ENCODE results near the gene C3. TPM values are rescaled to one million over a fixed set of nuclear protein-coding genes. Genes with fewer than 3 reads are reported as not detected.
"Not testable (repeated sequence)": the region's sequence is repeated elsewhere in the genome, so short reads cannot be mapped to it uniquely, and the experiment has no call there.

Gene C3
- total and polyA plus RNA-seq, 2 donors, result 46.1 to 311 TPM

- no peak for DNase-seq (ENCODE audit: low read depth in 6 of 9, low spot score in 9 of 9)
- peaks cover 2 to 43% of the 10 kb centered on the region in 2 donors for H3K27me3 ChIP-seq (ENCODE audit: control insufficient read depth in 2 of 2, insufficient read depth in 1 of 2, low read length in 1 of 2)
- H3K4me3 ChIP-seq (ENCODE audit: low read length in 2 of 2), result no peak overlapping the region
- no peaks in the 10 kb centered on the region for H3K4me1 ChIP-seq (ENCODE audit: control insufficient read depth in 2 of 2, insufficient read depth in 2 of 2, low read length in 2 of 2)
- H3K36me3 ChIP-seq (ENCODE audit: control insufficient read depth in 2 of 2, insufficient read depth in 2 of 2, low read length in 1 of 2), result no peaks in the 10 kb centered on the region
- no peak overlapping the region for H3K27ac ChIP-seq (ENCODE audit: low read depth in 1 of 2, low read length in 1 of 2)
- 96% methylated on average over 20 of the region's 20 CpGs for WGBS
- H3K9me3 ChIP-seq (ENCODE audit: control insufficient read depth in 2 of 2, insufficient read depth in 1 of 2, low read length in 1 of 2), result peaks cover 0 to 3% of the 10 kb centered on the region in 2 donors
Observed at GRCh38 chr19:6712692-6713670, 7.5 kb downstream of the C3 start.

- Histone ChIP-seq H3K36me3 (ENCODE audit: control insufficient read depth in 2 of 2, insufficient read depth in 2 of 2, low read length in 1 of 2) (no peaks in the 10 kb centered on the region), H3K4me1 (ENCODE audit: control insufficient read depth in 2 of 2, insufficient read depth in 2 of 2, low read length in 2 of 2) (no peaks in the 10 kb centered on the region), H3K27ac (ENCODE audit: low read depth in 1 of 2, low read length in 1 of 2) (no peak overlapping the region), H3K27me3 (ENCODE audit: control insufficient read depth in 2 of 2, insufficient read depth in 1 of 2, low read length in 1 of 2) (peaks cover 2 to 48% of the 10 kb centered on the region in 2 donors), H3K4me3 (ENCODE audit: low read length in 2 of 2) (no peak overlapping the region), H3K9me3 (ENCODE audit: control insufficient read depth in 2 of 2, insufficient read depth in 1 of 2, low read length in 1 of 2) (no peaks in the 10 kb centered on the region)
- 97% methylated on average over 16 of the region's 16 CpGs for WGBS
- no peak for DNase-seq (ENCODE audit: low read depth in 6 of 9, low spot score in 9 of 9)
Observed at GRCh38 chr19:6712231-6712630, 8.2 kb downstream of the C3 start.

DNA sequence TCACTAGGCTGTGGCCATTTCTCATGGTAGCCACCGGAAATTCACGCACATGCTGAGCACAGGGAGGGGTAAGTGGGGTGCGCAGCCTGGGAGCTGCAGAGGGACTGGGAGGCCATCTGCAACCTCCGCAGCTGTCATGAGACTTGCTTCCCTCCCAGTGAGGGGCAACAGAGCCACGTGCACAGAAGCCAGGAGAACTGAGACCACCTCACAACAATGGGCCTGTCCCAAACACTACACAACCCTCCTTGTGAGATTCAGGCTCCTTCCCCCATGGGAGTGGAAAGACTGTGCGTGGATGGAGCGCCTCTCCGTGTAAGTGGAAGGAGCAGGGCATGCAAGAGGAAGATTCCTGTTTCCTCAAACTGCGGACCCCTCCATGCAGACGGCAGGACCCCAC, 8.8 kb downstream of the C3 start:
- Histone ChIP-seq H3K36me3 (ENCODE audit: control insufficient read depth in 2 of 2, insufficient read depth in 2 of 2, low read length in 1 of 2) (no peaks in the 10 kb centered on the region), H3K27me3 (ENCODE audit: control insufficient read depth in 2 of 2, insufficient read depth in 1 of 2, low read length in 1 of 2) (peaks cover 2 to 47% of the 10 kb centered on the region in 2 donors), H3K27ac (ENCODE audit: low read depth in 1 of 2, low read length in 1 of 2) (no peak overlapping the region), H3K4me3 (ENCODE audit: low read length in 2 of 2) (no peak overlapping the region), H3K4me1 (ENCODE audit: control insufficient read depth in 2 of 2, insufficient read depth in 2 of 2, low read length in 2 of 2) (no peaks in the 10 kb centered on the region), H3K9me3 (ENCODE audit: control insufficient read depth in 2 of 2, insufficient read depth in 1 of 2, low read length in 1 of 2) (no peaks in the 10 kb centered on the region)
- DNase-seq (ENCODE audit: low read depth in 6 of 9, low spot score in 9 of 9), result no peak
- 87% methylated on average over 10 of the region's 10 CpGs for WGBS

- WGBS, result 59% methylated on average over 9 of the region's 9 CpGs
- Histone ChIP-seq H3K4me3 (ENCODE audit: low read length in 2 of 2) (no peak overlapping the region), H3K4me1 (ENCODE audit: control insufficient read depth in 2 of 2, insufficient read depth in 2 of 2, low read length in 2 of 2) (no peaks in the 10 kb centered on the region), H3K36me3 (ENCODE audit: control insufficient read depth in 2 of 2, insufficient read depth in 2 of 2, low read length in 1 of 2) (no peaks in the 10 kb centered on the region), H3K9me3 (ENCODE audit: control insufficient read depth in 2 of 2, insufficient read depth in 1 of 2, low read length in 1 of 2) (no peaks in the 10 kb centered on the region), H3K27me3 (ENCODE audit: control insufficient read depth in 2 of 2, insufficient read depth in 1 of 2, low read length in 1 of 2) (peaks cover 2 to 48% of the 10 kb centered on the region in 2 donors), H3K27ac (ENCODE audit: low read depth in 1 of 2, low read length in 1 of 2) (no peak overlapping the region)
- no peak for DNase-seq (ENCODE audit: low read depth in 6 of 9, low spot score in 9 of 9)
Observed at GRCh38 chr19:6711078-6711361, 9.4 kb downstream of the C3 start.

DNA sequence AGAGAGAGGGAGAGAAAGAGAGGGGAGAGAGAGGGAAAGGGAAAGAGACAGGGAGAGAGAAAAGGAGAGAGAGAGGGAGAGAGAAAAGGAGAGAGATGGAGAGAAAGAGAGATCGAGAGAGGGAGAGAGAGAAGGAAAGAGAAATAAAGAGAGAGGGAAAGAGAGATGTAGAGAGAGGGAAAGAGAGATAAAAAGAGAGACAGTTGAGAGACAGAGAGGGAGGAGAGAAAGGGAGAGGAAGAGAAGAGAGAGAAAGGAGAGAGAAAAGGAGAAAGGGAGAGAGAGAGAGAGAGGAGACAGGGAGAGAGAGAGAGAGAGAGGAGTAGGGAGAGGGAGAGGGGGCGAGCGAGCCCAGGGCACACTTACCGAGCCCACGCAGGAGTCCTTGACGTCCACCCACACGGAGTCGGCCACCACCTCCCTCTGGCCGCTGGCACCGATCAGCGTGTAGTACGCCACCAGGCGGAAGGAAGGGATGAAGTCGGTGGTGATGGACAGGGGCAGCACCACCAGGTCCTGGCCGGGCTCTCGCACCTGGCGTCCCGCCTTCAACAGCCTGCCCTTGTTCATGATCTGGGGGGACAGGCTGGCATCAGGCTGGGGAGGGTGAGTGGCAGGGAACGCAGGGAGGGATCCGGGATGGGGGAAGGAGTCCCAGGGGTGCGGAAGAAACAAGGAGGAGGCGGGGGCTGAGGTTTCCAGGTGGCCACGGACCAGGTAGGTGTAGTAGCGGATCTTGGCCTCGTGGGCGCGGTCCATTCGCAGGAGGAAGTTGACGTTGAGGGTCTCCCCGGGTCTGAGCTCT, 10.0 kb downstream of the C3 start:
- no peak for DNase-seq (ENCODE audit: low read depth in 6 of 9, low spot score in 9 of 9)
- Histone ChIP-seq H3K27ac (ENCODE audit: low read depth in 1 of 2, low read length in 1 of 2) (no peak overlapping the region), H3K9me3 (ENCODE audit: control insufficient read depth in 2 of 2, insufficient read depth in 1 of 2, low read length in 1 of 2) (no peaks in the 10 kb centered on the region), H3K36me3 (ENCODE audit: control insufficient read depth in 2 of 2, insufficient read depth in 2 of 2, low read length in 1 of 2) (no peaks in the 10 kb centered on the region), H3K27me3 (ENCODE audit: control insufficient read depth in 2 of 2, insufficient read depth in 1 of 2, low read length in 1 of 2) (peaks cover 2 to 48% of the 10 kb centered on the region in 2 donors), H3K4me1 (ENCODE audit: control insufficient read depth in 2 of 2, insufficient read depth in 2 of 2, low read length in 2 of 2) (no peaks in the 10 kb centered on the region), H3K4me3 (ENCODE audit: low read length in 2 of 2) (no peak overlapping the region)
- WGBS, result 26% methylated on average over 30 of the region's 30 CpGs

DNA sequence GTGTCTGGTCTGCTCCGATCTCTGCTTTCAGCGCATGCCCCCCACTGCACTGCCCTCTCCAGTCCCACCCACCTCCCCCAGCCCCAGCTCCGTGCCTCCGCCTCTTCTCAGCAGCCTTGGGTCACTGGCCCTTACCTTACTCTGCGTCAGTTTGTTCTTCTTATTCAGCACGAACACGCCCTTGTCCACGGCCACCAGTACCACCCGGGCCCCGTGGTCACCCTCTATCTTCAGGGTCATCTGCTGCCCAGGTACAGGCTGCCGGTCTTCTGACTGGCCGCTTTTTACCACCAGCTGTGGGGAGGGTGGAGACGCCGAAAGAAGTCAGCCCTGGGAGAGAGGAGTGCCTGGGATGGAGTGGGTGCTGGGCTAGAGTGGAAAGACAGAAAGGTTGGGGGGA, 10.9 kb downstream of the C3 start:
- 52% methylated on average over 14 of the region's 14 CpGs for WGBS
- no peaks in the 10 kb centered on the region for H3K4me1 ChIP-seq (ENCODE audit: control insufficient read depth in 2 of 2, insufficient read depth in 2 of 2, low read length in 2 of 2)
- no peaks in the 10 kb centered on the region for H3K9me3 ChIP-seq (ENCODE audit: control insufficient read depth in 2 of 2, insufficient read depth in 1 of 2, low read length in 1 of 2)
- no peak overlapping the region for H3K4me3 ChIP-seq (ENCODE audit: low read length in 2 of 2)
- no peak for DNase-seq (ENCODE audit: low read depth in 6 of 9, low spot score in 9 of 9)
- no peak overlapping the region for H3K27ac ChIP-seq (ENCODE audit: low read depth in 1 of 2, low read length in 1 of 2)
- H3K27me3 ChIP-seq (ENCODE audit: control insufficient read depth in 2 of 2, insufficient read depth in 1 of 2, low read length in 1 of 2), result peaks cover 2 to 48% of the 10 kb centered on the region in 2 donors
- H3K36me3 ChIP-seq (ENCODE audit: control insufficient read depth in 2 of 2, insufficient read depth in 2 of 2, low read length in 1 of 2), result no peaks in the 10 kb centered on the region

- H3K27ac ChIP-seq (ENCODE audit: low read depth in 1 of 2, low read length in 1 of 2); H3K9me3 ChIP-seq (ENCODE audit: control insufficient read depth in 2 of 2, insufficient read depth in 1 of 2, low read length in 1 of 2); DNase-seq (ENCODE audit: low read depth in 6 of 9, low spot score in 9 of 9); H3K4me3 ChIP-seq (ENCODE audit: low read length in 2 of 2); H3K36me3 ChIP-seq (ENCODE audit: control insufficient read depth in 2 of 2, insufficient read depth in 2 of 2, low read length in 1 of 2); H3K4me1 ChIP-seq (ENCODE audit: control insufficient read depth in 2 of 2, insufficient read depth in 2 of 2, low read length in 2 of 2): not testable (repeated sequence)
- WGBS, result 95% methylated on average over 12 of the region's 12 CpGs
- peaks cover 2 to 48% of the 10 kb centered on the region in 2 donors for H3K27me3 ChIP-seq (ENCODE audit: control insufficient read depth in 2 of 2, insufficient read depth in 1 of 2, low read length in 1 of 2)
Observed at GRCh38 chr19:6708913-6709312, 11.5 kb downstream of the C3 start.

DNA sequence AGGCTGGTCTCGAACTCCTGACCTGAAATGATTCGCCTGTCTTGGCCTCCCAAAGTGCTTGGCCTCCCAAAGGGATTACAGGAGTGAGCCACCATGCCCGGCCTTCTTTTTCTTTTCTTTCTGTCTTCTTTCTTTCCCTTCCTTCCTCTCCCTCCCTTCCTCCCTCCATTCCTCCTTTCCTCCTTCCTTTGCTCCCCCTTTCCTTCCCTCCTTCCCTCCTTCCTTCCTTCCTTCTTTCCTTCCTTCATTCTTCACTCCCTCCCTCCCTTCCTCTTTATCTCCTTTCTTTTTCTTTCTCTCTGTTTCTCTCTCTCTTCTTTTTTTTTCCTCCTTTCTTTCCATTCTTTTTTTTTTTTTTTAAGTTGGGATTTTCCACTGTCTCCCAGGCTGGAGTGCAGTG, 12.1 kb downstream of the C3 start:
- 86% methylated on average over 3 of the region's 3 CpGs for WGBS

DNA sequence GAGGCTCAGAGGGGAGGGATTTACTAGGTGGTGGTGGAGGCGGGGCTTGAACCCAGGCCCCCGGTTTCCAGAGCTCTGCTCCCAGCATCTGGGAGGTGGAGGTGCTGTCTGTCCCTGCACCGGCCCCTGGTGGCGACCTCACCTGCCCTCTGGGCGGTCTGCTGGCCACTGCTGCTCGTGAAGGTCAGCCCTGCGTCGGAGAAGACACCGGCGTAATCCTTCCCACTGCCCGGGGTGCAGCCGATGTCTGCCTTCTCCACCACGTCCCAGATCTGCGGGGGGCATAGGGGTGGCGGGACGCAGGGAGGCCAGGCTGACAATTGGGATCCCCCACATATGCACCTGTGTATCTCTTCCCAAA, 12.8 kb downstream of the C3 start:
- Histone ChIP-seq H3K4me1 (ENCODE audit: control insufficient read depth in 2 of 2, insufficient read depth in 2 of 2, low read length in 2 of 2) (no peaks in the 10 kb centered on the region), H3K9me3 (ENCODE audit: control insufficient read depth in 2 of 2, insufficient read depth in 1 of 2, low read length in 1 of 2) (no peaks in the 10 kb centered on the region), H3K27ac (ENCODE audit: low read depth in 1 of 2, low read length in 1 of 2) (no peak overlapping the region), H3K36me3 (ENCODE audit: control insufficient read depth in 2 of 2, insufficient read depth in 2 of 2, low read length in 1 of 2) (no peaks in the 10 kb centered on the region), H3K27me3 (ENCODE audit: control insufficient read depth in 2 of 2, insufficient read depth in 1 of 2, low read length in 1 of 2) (peaks cover 2 to 48% of the 10 kb centered on the region in 2 donors), H3K4me3 (ENCODE audit: low read length in 2 of 2) (no peak overlapping the region)
- DNase-seq (ENCODE audit: low read depth in 6 of 9, low spot score in 9 of 9), result no peak
- WGBS, result 85% methylated on average over 16 of the region's 16 CpGs

More for the DNA sequence above, 12.1 kb downstream of the C3 start:
- Histone ChIP-seq H3K9me3 (ENCODE audit: control insufficient read depth in 2 of 2, insufficient read depth in 1 of 2, low read length in 1 of 2) (no peaks in the 10 kb centered on the region), H3K4me3 (ENCODE audit: low read length in 2 of 2) (no peak overlapping the region), H3K27me3 (ENCODE audit: control insufficient read depth in 2 of 2, insufficient read depth in 1 of 2, low read length in 1 of 2) (peaks cover 2 to 48% of the 10 kb centered on the region in 2 donors), H3K36me3 (ENCODE audit: control insufficient read depth in 2 of 2, insufficient read depth in 2 of 2, low read length in 1 of 2) (no peaks in the 10 kb centered on the region), H3K27ac (ENCODE audit: low read depth in 1 of 2, low read length in 1 of 2) (no peak overlapping the region), H3K4me1 (ENCODE audit: control insufficient read depth in 2 of 2, insufficient read depth in 2 of 2, low read length in 2 of 2) (no peaks in the 10 kb centered on the region)
- DNase-seq (ENCODE audit: low read depth in 6 of 9, low spot score in 9 of 9), result no peak
